ENCODE measurements around the gene CALR3. TPM values are rescaled to one million over a fixed set of nuclear protein-coding genes. Genes with fewer than 3 reads are reported as not detected.

Gene CALR3
- total and polyA plus RNA-seq, 10 of the 15 experiments (the other 5 are each of a cell fraction or from before 2014, with no cell fraction given): 0.05 to 0.45 (median 0.12) TPM; not detected in 2

GRCh38 chr19:16445238-16446107 lies 50.5 kb downstream of the CALR3 start (continued):
- TF ChIP-seq TARDBP (IDR thresholded peaks at IDR 0.05; ENCODE audit: borderline replicate concordance): no peak
- TF ChIP-seq HCFC1 (IDR thresholded peaks at IDR 0.05; ENCODE audit: low read length): peak; percentile 46
- TF ChIP-seq TBL1XR1 (IDR thresholded peaks at IDR 0.05; ENCODE audit: low read depth, low read length): peak; percentile 76; the same call in 1 of the 2 replicates
- TF ChIP-seq RAD51 (IDR thresholded peaks at IDR 0.05): no peak
- TF ChIP-seq HDAC6 (IDR thresholded peaks at IDR 0.05; ENCODE audit: unreplicated experiment): no peak
- peak; percentile 65; the same call in 1 of the 2 replicates for TF ChIP-seq RFX5 (IDR thresholded peaks at IDR 0.05; ENCODE audit: low read depth, low read length)
- no peak; the same call in 1 of the 2 replicates for TF ChIP-seq BACH1 (IDR thresholded peaks at IDR 0.05; ENCODE audit: borderline replicate concordance)
- no peak for TF ChIP-seq SUZ12 (IDR thresholded peaks at IDR 0.05; ENCODE audit: unreplicated experiment)
- 0 out of 2 replicates have a peak, but pooled peaks have one; percentile 2 for TF ChIP-seq FOXM1 (IDR thresholded peaks at IDR 0.05; ENCODE audit: low read depth, low read length)
- TF ChIP-seq HDAC2 (IDR thresholded peaks at IDR 0.05): no peak
- peak; percentile 59; the same call in 1 of the 2 replicates for TF ChIP-seq ELK1 (IDR thresholded peaks at IDR 0.05; ENCODE audit: low read depth, low read length)
- TF ChIP-seq MYC (IDR thresholded peaks at IDR 0.05; ENCODE audit: insufficient read depth, insufficient read length, insufficient replicate concordance, low read length, severe bottlenecking): no peak
- TF ChIP-seq EZH2 (IDR thresholded peaks at IDR 0.05; ENCODE audit: borderline replicate concordance, control insufficient read depth, low read depth, low read length): no peak
- no peak for TF ChIP-seq JUND (IDR thresholded peaks at IDR 0.05; ENCODE audit: low read depth, low read length)
- peak; percentile 90 for TF ChIP-seq RELB (IDR thresholded peaks at IDR 0.05; ENCODE audit: low read depth)
- 0 out of 2 replicates have a peak, but pooled peaks have one; percentile 30 for TF ChIP-seq MTA3 (IDR thresholded peaks at IDR 0.05; ENCODE audit: borderline replicate concordance, low read length)
- no peak for TF ChIP-seq KAT2A (conservative IDR thresholded peaks at IDR 0.05; ENCODE audit: control insufficient read depth, low read depth, low read length)
- TF ChIP-seq SIX5 (IDR thresholded peaks at IDR 0.05; ENCODE audit: low read depth, low read length, severe bottlenecking): no peak
- no peak for TF ChIP-seq FOXK2 (IDR thresholded peaks at IDR 0.05)
- no peak for TF ChIP-seq CEBPZ (IDR thresholded peaks at IDR 0.05; ENCODE audit: low read depth, low read length)
- TF ChIP-seq ZNF24 (IDR thresholded peaks at IDR 0.05): no peak
- peak; percentile 70 for TF ChIP-seq YY1 (IDR thresholded peaks at IDR 0.05; ENCODE audit: low read depth, low read length)
- TF ChIP-seq ZNF217 (IDR thresholded peaks at IDR 0.05): no peak
- no peak for TF ChIP-seq PAX5 (IDR thresholded peaks at IDR 0.05; ENCODE audit: borderline replicate concordance, low read depth, low read length)
- TF ChIP-seq ATF3 (IDR thresholded peaks at IDR 0.05; ENCODE audit: borderline replicate concordance, extremely low read depth, low read depth, low read length): no peak

Measured in GM12878 (cell line).